Parathyroid adenoma (tissue), 2 donors: Measurements from ENCODE around the gene TUBA4A.

Experiments
- H2AFZ ChIP-seq: fragments of 300-600 bp; sonication (generic); one replicate; pipeline ENCODE4 v1.7.0; 2017; ENCODE audit warnings: antibody characterized with exemption, mild to moderate bottlenecking
- H3K27ac ChIP-seq: fragments of 300-600 bp; sonication (generic); one replicate; pipeline ENCODE4 v1.7.0; 2017
- H3K27me3 ChIP-seq: fragments of 300-600 bp; sonication (generic); one replicate; pipeline ENCODE4 v1.7.0; 2017; ENCODE audit warnings: low read length; ENCODE audit not compliant: control insufficient read depth, insufficient read depth
- H3K36me3 ChIP-seq: fragments of 300-600 bp; sonication (generic); one replicate; pipeline ENCODE4 v1.7.0; 2017; ENCODE audit warnings: low read length; ENCODE audit not compliant: control insufficient read depth, insufficient read depth
- H3K4me1 ChIP-seq: fragments of 300-600 bp; sonication (generic); one replicate; pipeline ENCODE4 v1.7.0; 2017; ENCODE audit warnings: control low read depth
- H3K4me2 ChIP-seq: fragments of 300-600 bp; sonication (generic); one replicate; pipeline ENCODE4 v1.7.0; 2017; ENCODE audit warnings: low read length
- H3K4me3 ChIP-seq: fragments of 300-600 bp; sonication (generic); one replicate; pipeline ENCODE4 v1.7.0; 2017; ENCODE audit warnings: low read depth, low read length
- H3K79me2 ChIP-seq: fragments of 300-600 bp; sonication (generic); one replicate; pipeline ENCODE4 v1.7.0; 2017; ENCODE audit warnings: control low read depth
- H3K9ac ChIP-seq: fragments of 300-600 bp; sonication (generic); one replicate; pipeline ENCODE4 v1.7.0; 2017; ENCODE audit warnings: mild to moderate bottlenecking
- H3K9me3 ChIP-seq: fragments of 300-600 bp; sonication (generic); one replicate; pipeline ENCODE4 v1.7.0; 2017; ENCODE audit warnings: low read length; ENCODE audit not compliant: control insufficient read depth
- CTCF ChIP-seq: fragments of 300-600 bp; sonication (generic); IDR thresholded peaks from one replicate; pipeline ENCODE4 v1.7.0; 2017; ENCODE audit warnings: antibody characterized with exemption, mild to moderate bottlenecking
- donor health status: primary hyperparathyroidism.

TUBA4A gene

GRCh38 chr2:219221957-219222518, 31.7 kb downstream of the TUBA4A start:
- Histone ChIP-seq H3K27ac (no peak overlapping the region), H3K9me3 (no peaks in the 10 kb centered on the region), H3K36me3 (no peaks in the 10 kb centered on the region), H3K9ac (no peak overlapping the region), H3K4me2 (no peak overlapping the region), H3K79me2 (no peaks in the 10 kb centered on the region), H3K27me3 (no peaks in the 10 kb centered on the region), H3K4me3 (no peak overlapping the region), H3K4me1 (peaks cover 12% of the 10 kb centered on the region), H2AFZ (no peak overlapping the region)
- TF ChIP-seq CTCF, result no peak

GRCh38 chr2:219220652-219221402, 32.9 kb downstream of the TUBA4A start:
- Histone ChIP-seq H3K9ac (no peak overlapping the region), H3K4me2 (no peak overlapping the region), H3K4me3 (no peak overlapping the region), H3K27ac (no peak overlapping the region), H3K36me3 (no peaks in the 10 kb centered on the region), H3K79me2 (no peaks in the 10 kb centered on the region), H3K4me1 (peaks cover 12% of the 10 kb centered on the region), H2AFZ (no peak overlapping the region), H3K27me3 (no peaks in the 10 kb centered on the region), H3K9me3 (no peaks in the 10 kb centered on the region)
- no peak for TF ChIP-seq CTCF

DNA sequence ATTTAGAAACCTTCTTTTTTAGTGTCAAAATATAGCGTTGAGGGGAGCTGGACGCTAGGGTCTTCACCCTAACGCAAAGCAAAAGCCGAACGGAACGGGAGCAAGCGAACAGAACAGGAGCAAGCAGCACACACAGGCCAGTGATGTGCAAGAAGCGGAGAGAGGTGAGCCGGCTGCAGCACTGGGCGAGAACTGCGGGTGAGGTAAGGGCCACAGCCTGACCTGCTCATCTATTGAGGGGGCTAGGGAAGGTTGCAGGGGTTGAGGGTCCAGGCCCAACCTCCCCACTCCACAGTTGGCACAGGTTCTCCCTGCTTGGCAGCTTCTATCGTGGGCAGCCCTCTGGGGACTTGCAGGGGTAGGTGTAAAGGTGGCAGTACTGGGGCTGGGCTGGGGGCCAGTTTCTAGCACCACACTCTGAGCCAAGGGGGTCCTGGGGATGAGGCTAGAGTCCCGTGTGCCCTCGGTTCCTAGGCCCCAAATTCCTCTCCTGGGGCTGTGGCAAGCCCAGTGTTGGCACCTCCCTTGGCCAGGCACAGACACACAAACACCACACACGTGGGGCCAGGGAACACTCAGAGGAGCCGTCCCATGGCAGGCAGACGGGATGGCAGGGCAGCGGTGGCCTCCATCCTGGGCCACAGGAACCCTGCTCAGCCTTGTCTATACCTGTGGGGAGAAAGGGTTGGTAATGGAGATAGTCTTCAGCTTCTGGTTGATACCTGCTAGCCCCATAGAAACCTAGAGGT, 33.8 kb downstream of the TUBA4A start:
- H3K36me3 ChIP-seq, result no peaks in the 10 kb centered on the region
- no peak overlapping the region for H3K9ac ChIP-seq

More for the DNA sequence above, 33.8 kb downstream of the TUBA4A start:
- no peaks in the 10 kb centered on the region for H3K27me3 ChIP-seq
- H3K4me3 ChIP-seq, result no peak overlapping the region
- no peak overlapping the region for H3K4me2 ChIP-seq
- no peak for TF ChIP-seq CTCF
- peaks cover 12% of the 10 kb centered on the region for H3K4me1 ChIP-seq
- H2AFZ ChIP-seq, result no peak overlapping the region
- no peaks in the 10 kb centered on the region for H3K9me3 ChIP-seq
- H3K27ac ChIP-seq, result no peak overlapping the region
- no peaks in the 10 kb centered on the region for H3K79me2 ChIP-seq
